Body of pancreas (tissue), 4 donors: Measurements from ENCODE around the gene CUEDC2. TPM values are rescaled to one million over a fixed set of nuclear protein-coding genes. Genes with fewer than 3 reads are reported as not detected.

Experiments used
- ATAC-seq: fragments of 150-250 bp; one replicate; pipeline ENCODE4 v1.9.1; 2016
- DNase-seq, 4 donors: peaks; one replicate each; pipeline ENCODE4 v3.0.0-alpha.2; 2019
- H3K27ac ChIP-seq, 4 donors: fragments of 200-600 bp; sonication (generic); 1 replicate in 3 of 4; 2 replicates in 1 of 4; pipeline versions ENCODE4 v1.5.1 to v1.6.1; 2016 to 2019; ENCODE audit warnings: mild to moderate bottlenecking in 1 of 4, mixed read lengths in 1 of 4, moderate library complexity in 1 of 4
- H3K27me3 ChIP-seq, 2 donors: fragments of 200-600 bp; sonication (generic); one replicate each; pipeline ENCODE4 v1.6.0; 2016; ENCODE audit warnings: mild to moderate bottlenecking in 1 of 2
- H3K36me3 ChIP-seq, 2 donors: fragments of 200-600 bp; sonication (generic); replicated peaks in 1 of 2; 2 replicates each; pipeline ENCODE4 v1.5.1; 2016; ENCODE audit warnings: low read depth in 2 of 2; ENCODE audit not compliant: insufficient read depth in 1 of 2
- H3K4me1 ChIP-seq: fragments of 200-600 bp; sonication (generic); one replicate; pipeline ENCODE4 v1.6.0; 2016
- H3K4me3 ChIP-seq, 2 donors: fragments of 200-600 bp; sonication (generic); 1 replicate in 1 of 2; 2 replicates in 1 of 2; pipeline ENCODE4 v1.5.1; 2016 to 2019
- H3K9me3 ChIP-seq, 3 donors: fragments of 200-600 bp; sonication (generic); 1 replicate in 2 of 3; 2 replicates in 1 of 3; pipeline ENCODE4 v1.5.1; 2016
- CTCF ChIP-seq, 7 experiments: fragments of 450-650 bp in 4 of 7; fragments of 200-600 bp in 3 of 7; sonication (generic) in 3 of 7; IDR thresholded peaks; one replicate each; pipeline ENCODE4 v1.5.1; 2016 to 2019; ENCODE audit warnings: antibody characterized with exemption in 7 of 7
- POLR2A ChIP-seq, 3 donors: fragments of 450-650 bp; IDR thresholded peaks; one replicate each; pipeline ENCODE4 v1.6.1; 2016; ENCODE audit warnings: antibody characterized with exemption in 3 of 3, mild to moderate bottlenecking in 2 of 3
- WGBS, 2 donors: methylation state at CpG; one replicate each; pipeline ENCODE4 v1.1.5; 2017; 5-methylcytosine and 5-hydroxymethylcytosine counted together
- intact Hi-C: fragments of 100-400 bp; cut with DNase I; formaldehyde crosslinking; loops from one replicate; pipeline ENCODE4 v1.15.1; 2023
- total RNA-seq, 2 donors: library from RNA; depleted of rRNA; stranded (reverse); fragments of >200 nt; gene quantifications; one replicate each; pipeline ENCODE4 v1.1.0, GENCODE V29; 2016

CUEDC2 gene
- 10 to 100 TPM; 30.3 to 35.5 TPM for total RNA-seq

- Histone ChIP-seq H3K4me1 (peaks cover 15% of the 10 kb centered on the region), H3K4me3 (peak within 1 kb of the TSS; percentile 42 to 79), H3K9me3 (no peaks in the 10 kb centered on the region), H3K27me3 (no peaks in the 10 kb centered on the region), H3K27ac (peak within 1 kb of the TSS; percentile 60 to 76 (median 70)), H3K36me3 (no peaks in the 10 kb centered on the region)
- intact Hi-C loops, result no loop called here
- 0 to 2% methylated on average over 19 to 41 of the region's 52 CpGs for WGBS, 2 donors
- peak in 2 of 3 donors; percentile 61 to 67 for TF ChIP-seq POLR2A (IDR thresholded peaks at IDR 0.05)
- peak in 1 of 7 experiments; percentile 26 for TF ChIP-seq CTCF (IDR thresholded peaks at IDR 0.05)
- ATAC-seq, result peak; percentile 98
- peak; percentile 96 to 97 (median 96) for DNase-seq
Measured at GRCh38 chr10:102432162-102432950, at the start of gene CUEDC2. Gene CUEDC2, minus strand, starts transcription at chr10:102432574. Its CDS starts 7,386 bp downstream, at chr10:102425188.

- no peak for ATAC-seq
- no peak overlapping the region for H3K27ac ChIP-seq
- no peaks in the 10 kb centered on the region for H3K9me3 ChIP-seq
- H3K36me3 ChIP-seq, result peaks cover 16 to 47% of the 10 kb centered on the region in 2 donors
- H3K4me1 ChIP-seq, result no peaks in the 10 kb centered on the region
- no peak overlapping the region for H3K4me3 ChIP-seq
- H3K27me3 ChIP-seq, result no peaks in the 10 kb centered on the region
- DNase-seq, result no peak
- intact Hi-C loops, result loop anchor here (10.0 kb wide), 1 partner anchor 256 kb away; the partner anchor contains the start of gene ELOVL3
- no peak for TF ChIP-seq POLR2A (IDR thresholded peaks at IDR 0.05)
- TF ChIP-seq CTCF (IDR thresholded peaks at IDR 0.05), result no peak
- 80 to 91% methylated on average over 6 to 9 of the region's 9 CpGs for WGBS, 2 donors
Measured at GRCh38 chr10:102480396-102480795, 48.0 kb upstream of the CUEDC2 start.

- Histone ChIP-seq H3K9me3 (no peaks in the 10 kb centered on the region), H3K4me3 (no peak overlapping the region), H3K36me3 (peaks cover 13 to 40% of the 10 kb centered on the region in 2 donors), H3K27ac (no peak overlapping the region), H3K4me1 (no peaks in the 10 kb centered on the region), H3K27me3 (no peaks in the 10 kb centered on the region)
- intact Hi-C loops, result loop anchor here (10.0 kb wide), 1 partner anchor 255 kb away; the partner anchor contains the start of gene ELOVL3
- no peak for DNase-seq
- ATAC-seq, result no peak
- TF ChIP-seq POLR2A (IDR thresholded peaks at IDR 0.05) (no peak), CTCF (IDR thresholded peaks at IDR 0.05) (no peak)
Measured at GRCh38 chr10:102479651-102480050, 47.3 kb upstream of the CUEDC2 start.

- intact Hi-C loops, result no loop called here
- Histone ChIP-seq H3K4me3 (no peak overlapping the region), H3K27me3 (no peaks in the 10 kb centered on the region), H3K4me1 (no peaks in the 10 kb centered on the region), H3K27ac (no peak overlapping the region), H3K9me3 (no peaks in the 10 kb centered on the region), H3K36me3 (peaks cover 0 to 12% of the 10 kb centered on the region in 2 donors)
- WGBS, 2 donors, result 56 to 62% methylated on average over 9 of the region's 9 CpGs
- ATAC-seq, result no peak
- no peak for DNase-seq
- TF ChIP-seq POLR2A (IDR thresholded peaks at IDR 0.05) (no peak), CTCF (IDR thresholded peaks at IDR 0.05) (no peak)
Measured at GRCh38 chr10:102476466-102477141, 44.2 kb upstream of the CUEDC2 start.
